Dermis blood vessel endothelial cell (primary cell): ENCODE measurements around the gene RPS19BP1. TPM values are rescaled to one million over a fixed set of nuclear protein-coding genes. Genes with fewer than 3 reads are reported as not detected.
A peak's percentile ranks its signal among the peaks of the same experiment; 100 is the strongest.

Experiments used
- DNase-seq: peaks from one replicate; pipeline ENCODE4 v3.0.0; 2010
- total RNA-seq: library from RNA; depleted of rRNA; stranded (reverse); fragments of >200 nt; gene quantifications from 2 replicates; pipeline ENCODE4 v1.2.3, GENCODE V29; 2014

The RPS19BP1 gene
- total RNA-seq, 1 donor from 2014 or later = 74.2 TPM

- DNase-seq = no peak
Measured at GRCh38 chr22:39488563-39489083, 43.9 kb downstream of the RPS19BP1 start.

- no peak for DNase-seq
Measured at GRCh38 chr22:39487826-39488520, 44.6 kb downstream of the RPS19BP1 start.

- no peak for DNase-seq
Measured at GRCh38 chr22:39486951-39487825, 45.4 kb downstream of the RPS19BP1 start.

- peak; percentile 58 for DNase-seq
Measured at GRCh38 chr22:39482768-39483167, 49.8 kb downstream of the RPS19BP1 start.

- DNase-seq = no peak
Measured at GRCh38 chr22:39481595-39481994, 51.0 kb downstream of the RPS19BP1 start.

GRCh38 chr22:39481054-39481453 lies 51.5 kb downstream of the RPS19BP1 start:
- DNase-seq = no peak

- no peak for DNase-seq
Measured at GRCh38 chr22:39480557-39480956, 52.0 kb downstream of the RPS19BP1 start.

GRCh38 chr22:39479254-39479653 lies 53.3 kb downstream of the RPS19BP1 start:
- DNase-seq = no peak

Other genes with a start within 250 kb of the RPS19BP1 start
- 2,901 and 3,143 TPM in 2 replicates for gene RPL3, start 213.1 kb downstream of the RPS19BP1 start, total RNA-seq
- 0.98 and 1.0 TPM in 2 replicates for gene SYNGR1, start 182.8 kb downstream of the RPS19BP1 start, total RNA-seq
- 12.4 and 21.5 TPM in 2 replicates for gene TAB1, start 133.0 kb downstream of the RPS19BP1 start, total RNA-seq
- gene MGAT3, start 75.7 kb downstream of the RPS19BP1 start, total RNA-seq = under 0.01 TPM in 1 of 2 replicates, not detected in the other
- gene MIEF1, start 30.5 kb downstream of the RPS19BP1 start, total RNA-seq = 19.4 and 26.5 TPM in 2 replicates
- gene ATF4, start 12.2 kb downstream of the RPS19BP1 start, total RNA-seq = 150 and 159 TPM in 2 replicates
- gene CACNA1I, start 38.0 kb upstream of the RPS19BP1 start, total RNA-seq = not detected in 2 replicates